HepG2 (cell line): Measurements from ENCODE around the gene PTMA. TPM values are rescaled to one million over a fixed set of nuclear protein-coding genes. Genes with fewer than 3 reads are reported as not detected.

ENCODE experiments used
- ATF6 ChIP-seq: sonication (generic); formaldehyde crosslinking; conservative IDR thresholded peaks from 2 replicates; pipeline ENCODE4 v1.4.0; 2020; ENCODE audit warnings: missing genetic modification reagents
- CBX5 ChIP-seq: sonication (generic); formaldehyde crosslinking; IDR thresholded peaks from 2 replicates; pipeline ENCODE4 v1.4.0; 2020; ENCODE audit warnings: missing genetic modification reagents, borderline replicate concordance
- ETV6 ChIP-seq: sonication (generic); formaldehyde crosslinking; conservative IDR thresholded peaks from 2 replicates; pipeline ENCODE4 v1.4.0; 2020; ENCODE audit warnings: missing genetic modification reagents
- HNF1A ChIP-seq, 2 experiments: sonication (generic) in 1 of 2; formaldehyde crosslinking in 1 of 2; IDR thresholded peaks; 2 replicates each; pipeline versions ENCODE4 v1.4.0 to v1.6.1; 2016 to 2020; ENCODE audit warnings: borderline replicate concordance in 1 of 2, low read depth in 1 of 2, mild to moderate bottlenecking in 1 of 2, missing genetic modification reagents in 1 of 2
- MAX ChIP-seq: IDR thresholded peaks from 2 replicates; pipeline ENCODE4 v1.6.1; 2012; ENCODE audit warnings: inconsistent platforms
- MIER2 ChIP-seq: IDR thresholded peaks from 2 replicates; pipeline ENCODE4 v1.6.1; 2016; ENCODE audit warnings: missing biosample characterization, missing genetic modification reagents
- NCOR1 ChIP-seq: fragments of 200-600 bp; sonication (generic); IDR thresholded peaks from 2 replicates; pipeline ENCODE4 v1.7.0; 2017; ENCODE audit warnings: antibody characterized with exemption, low read length, borderline replicate concordance
- YY1 ChIP-seq: IDR thresholded peaks from 2 replicates; pipeline ENCODE4 v1.6.1; 2011; ENCODE audit warnings: low read length, low read depth, moderate library complexity, mild to moderate bottlenecking; ENCODE audit not compliant: insufficient read depth, insufficient replicate concordance
- ZBTB49 ChIP-seq: sonication (generic); formaldehyde crosslinking; IDR thresholded peaks from 2 replicates; pipeline ENCODE4 v1.4.0; 2020; ENCODE audit warnings: missing genetic modification reagents, borderline replicate concordance
- ZBTB7B ChIP-seq: sonication (generic); formaldehyde crosslinking; IDR thresholded peaks from 2 replicates; pipeline ENCODE4 v1.4.0; 2020; ENCODE audit warnings: missing genetic modification reagents
- ZNF205 ChIP-seq: IDR thresholded peaks from 2 replicates; pipeline ENCODE4 v1.6.1; 2018; ENCODE audit warnings: missing biosample characterization, missing genetic modification reagents
- ZNF430 ChIP-seq: sonication (generic); formaldehyde crosslinking; IDR thresholded peaks from 2 replicates; pipeline ENCODE4 v1.9.0; 2021; ENCODE audit warnings: mild to moderate bottlenecking, missing genetic modification reagents
- ZNF562 ChIP-seq: sonication (generic); formaldehyde crosslinking; IDR thresholded peaks from 2 replicates; pipeline ENCODE4 v1.8.0; 2022; ENCODE audit warnings: missing genetic modification reagents, borderline replicate concordance
- ZNF772 ChIP-seq: sonication (generic); formaldehyde crosslinking; IDR thresholded peaks from 2 replicates; pipeline ENCODE4 v1.5.0; 2020; ENCODE audit warnings: mild to moderate bottlenecking, missing genetic modification reagents
- ZNF782 ChIP-seq: sonication (generic); formaldehyde crosslinking; IDR thresholded peaks from 2 replicates; pipeline ENCODE4 v1.4.0; 2020; ENCODE audit warnings: missing genetic modification reagents, mild to moderate bottlenecking, borderline replicate concordance
- ZSCAN30 ChIP-seq: sonication (generic); formaldehyde crosslinking; IDR thresholded peaks from 2 replicates; pipeline ENCODE4 v1.5.0; 2020; ENCODE audit warnings: mild to moderate bottlenecking, missing genetic modification reagents
- polyA plus RNA-seq, 8 experiments: library from polyadenylated mRNA; depleted of rRNA in 3 of 8; stranded (reverse) in 7 of 8; unstranded in 1 of 8; fragments of >200 nt; fragmentation: Illumina TruSeq in 4 of 8; extraction: Trizol in 4 of 8; gene quantifications; 2 replicates each; pipeline versions ENCODE4 v1.2.1 to v1.2.3, GENCODE V29; 2011 to 2016; ENCODE audit warnings: low read depth in 4 of 8, missing spikeins in 1 of 8, mixed read lengths in 1 of 8; ENCODE audit not compliant: insufficient read depth in 1 of 8
- total RNA-seq, 5 experiments: library from RNA; depleted of rRNA; stranded (reverse); fragments of >200 nt; fragmentation: Illumina TruSeq; extraction: Trizol; gene quantifications; 2 replicates each; pipeline ENCODE4 v1.2.3, GENCODE V29; 2016; ENCODE audit warnings: low read depth in 1 of 5

PTMA gene
- total and polyA plus RNA-seq, 2 of the 13 experiments (the other 11 are each of a cell fraction or from before 2014, with no cell fraction given) = 190 to 1,086 TPM

GRCh38 chr2:231706731-231707624, 1.3 kb upstream of the PTMA start (continued):
- TF ChIP-seq HNF1A (IDR thresholded peaks at IDR 0.05; ENCODE audit: low read depth) = no peak
- no peak; the same call in 1 of the 2 replicates for TF ChIP-seq HNF1A (CRISPR knock-in tag; IDR thresholded peaks at IDR 0.05; ENCODE audit: borderline replicate concordance)
- TF ChIP-seq ZSCAN30 (CRISPR knock-in tag) = peak; percentile 65; the same call in 1 of the 2 replicates
- peak; percentile 35 for TF ChIP-seq ZNF772 (CRISPR knock-in tag)
- peak; percentile 99 for TF ChIP-seq YY1
- TF ChIP-seq NCOR1 = 0 out of 2 replicates have a peak, but pooled peaks have one; percentile 18
- TF ChIP-seq ZNF430 (CRISPR knock-in tag) = no peak
- TF ChIP-seq ZBTB49 = 0 out of 2 replicates have a peak, but pooled peaks have one; percentile 15
- no peak; the same call in 1 of the 2 replicates for TF ChIP-seq ZNF782 (CRISPR knock-in tag)
- TF ChIP-seq MIER2 (CRISPR knock-in tag) = 0 out of 2 replicates have a peak, but pooled peaks have one; percentile 41
- 0 out of 2 replicates have a peak, but pooled peaks have one; percentile 27 for TF ChIP-seq ATF6 (CRISPR knock-in tag)
- peak; percentile 48; the same call in 1 of the 2 replicates for TF ChIP-seq ZNF562
- TF ChIP-seq CBX5 (CRISPR knock-in tag) = peak; percentile 38; the same call in 1 of the 2 replicates
- peak; percentile 13; the same call in 1 of the 2 replicates for TF ChIP-seq ZBTB7B (CRISPR knock-in tag)
- TF ChIP-seq MAX = peak; percentile 78
- TF ChIP-seq ZNF205 (CRISPR knock-in tag) = 0 out of 2 replicates have a peak, but pooled peaks have one; percentile 17
- TF ChIP-seq ETV6 (CRISPR knock-in tag) = peak; percentile 25; the same call in 1 of the 2 replicates
